ENCODE results near the gene OSBPL6.

- TF ChIP-seq EZH2 (optimal IDR thresholded peaks at IDR 0.05; ENCODE audit: low read depth, low read length) (no peak), CTCF (IDR thresholded peaks at IDR 0.05; ENCODE audit: low read length) (no peak)
Observed at GRCh38 chr2:178307650-178308049, 113.3 kb downstream of the OSBPL6 start.
